H1 (cell line): ENCODE measurements around the gene LYPD6. TPM values are rescaled to one million over a fixed set of nuclear protein-coding genes. Genes with fewer than 3 reads are reported as not detected.

Source experiments
- CTCF ChIA-PET: fragments of 300-600 bp; sonication (Branson Sonifier 250); formaldehyde crosslinking; loops from one replicate; lab custom pipeline; 2021; ENCODE audit not compliant: partially characterized antibody; lab: Charles Lee
- POLR2A ChIA-PET: fragments of 300-600 bp; sonication (Branson Sonifier 250); formaldehyde crosslinking; loops from one replicate; lab custom pipeline; 2021; ENCODE audit warnings: inconsistent platforms; ENCODE audit not compliant: partially characterized antibody; lab: Charles Lee
- DNase-seq, 2 experiments: peaks; one replicate each; pipeline versions ENCODE4 v3.0.0 to v3.0.0-alpha.2; 2010 to 2022; ENCODE audit warnings: low spot score in 2 of 2, low read depth in 1 of 2, mixed read lengths in 1 of 2
- FAIRE-seq: peaks from 2 replicates; lab custom pipeline; 2011; peaks lifted over from hg19 to GRCh38; lab: Jason Lieb, UNC
- H2AFZ ChIP-seq: 2 replicates; pipeline ENCODE4 v1.8.1; 2012; ENCODE audit warnings: low read length, inconsistent platforms
- H2AK5ac ChIP-seq: 2 replicates; pipeline ENCODE4 v1.6.1; 2013; ENCODE audit warnings: low read depth, low read length
- H2BK120ac ChIP-seq: replicated peaks from 2 replicates; pipeline ENCODE3; 2013; ENCODE audit warnings: low read depth, low read length, inconsistent platforms
- H2BK12ac ChIP-seq: 2 replicates; pipeline ENCODE4 v1.6.1; 2013; ENCODE audit warnings: low read depth, low read length
- H2BK15ac ChIP-seq: 2 replicates; pipeline ENCODE4 v1.6.1; 2013; ENCODE audit warnings: low read length
- H2BK20ac ChIP-seq: 2 replicates; pipeline ENCODE4 v1.6.1; 2013; ENCODE audit warnings: low read length
- H2BK5ac ChIP-seq: 2 replicates; pipeline ENCODE4 v1.6.1; 2013; ENCODE audit warnings: low read depth, low read length
- H3K14ac ChIP-seq: 2 replicates; pipeline ENCODE4 v1.6.1; 2013; ENCODE audit warnings: inconsistent platforms; ENCODE audit not compliant: insufficient read length
- H3K18ac ChIP-seq: 2 replicates; pipeline ENCODE4 v1.6.1; 2013; ENCODE audit warnings: low read length; ENCODE audit errors: extremely low read depth
- H3K23ac ChIP-seq: 2 replicates; pipeline ENCODE4 v1.6.1; 2013; ENCODE audit warnings: inconsistent platforms; ENCODE audit not compliant: insufficient read length
- H3K23me2 ChIP-seq: 2 replicates; pipeline ENCODE4 v1.6.1; 2013; ENCODE audit warnings: low read depth, low read length
- H3K27ac ChIP-seq: 2 replicates; pipeline ENCODE4 v1.6.1; 2011; ENCODE audit warnings: low read depth, low read length, inconsistent platforms
- H3K27me3 ChIP-seq, 4 experiments: replicated peaks in 1 of 4; 1 replicate in 1 of 4; 2 replicates in 3 of 4; pipeline versions ENCODE4 v1.6.1 to v1.8.1; 2011 to 2013; ENCODE audit warnings: low read length in 3 of 4, mild to moderate bottlenecking in 3 of 4, inconsistent platforms in 2 of 4, mixed read lengths in 2 of 4, moderate library complexity in 1 of 4; ENCODE audit not compliant: control insufficient read depth in 3 of 4, insufficient read depth in 3 of 4; ENCODE audit errors: extremely low read depth in 1 of 4
- H3K36me3 ChIP-seq, 4 experiments: 2 replicates each; pipeline versions ENCODE4 v1.6.1 to v1.8.1; 2011 to 2013; ENCODE audit warnings: mild to moderate bottlenecking in 4 of 4, low read length in 3 of 4, moderate library complexity in 2 of 4, control low read depth in 1 of 4, inconsistent platforms in 1 of 4; ENCODE audit not compliant: insufficient read depth in 4 of 4, control insufficient read depth in 2 of 4
- H3K4ac ChIP-seq: replicated peaks from 2 replicates; pipeline ENCODE3; 2013; ENCODE audit warnings: low read length, low read depth, mixed read lengths, inconsistent platforms; ENCODE audit not compliant: insufficient read length
- H3K4me1 ChIP-seq, 4 experiments: replicated peaks in 1 of 4; 1 replicate in 1 of 4; 2 replicates in 3 of 4; pipeline versions ENCODE4 v1.6.1 to v1.8.1; 2011 to 2013; ENCODE audit warnings: low read length in 3 of 4, inconsistent platforms in 2 of 4, mixed read lengths in 1 of 4; ENCODE audit not compliant: insufficient read depth in 4 of 4, control insufficient read depth in 3 of 4
- H3K4me2 ChIP-seq, 2 experiments: 2 replicates each; pipeline versions ENCODE4 v1.6.1 to v1.8.1; 2011 to 2013; ENCODE audit warnings: low read depth in 2 of 2, low read length in 2 of 2, control low read depth in 1 of 2, inconsistent platforms in 1 of 2, mild to moderate bottlenecking in 1 of 2; ENCODE audit not compliant: insufficient read depth in 1 of 2
- H3K4me3 ChIP-seq, 4 experiments: fragments of 200-600, 300-600 bp in 1 of 4; sonication (generic), shearing (Covaris generic), sonication (Bioruptor Twin) in 1 of 4; 2 replicates each; pipeline versions ENCODE4 v1.5.1 to v1.8.1; 2011 to 2016; ENCODE audit warnings: low read length in 4 of 4, low read depth in 3 of 4, control low read depth in 2 of 4, inconsistent platforms in 2 of 4, mild to moderate bottlenecking in 2 of 4, mixed read lengths in 1 of 4, moderate library complexity in 1 of 4; ENCODE audit not compliant: insufficient read depth in 2 of 4; ENCODE audit errors: extremely low read depth in 1 of 4
- H3K56ac ChIP-seq: replicated peaks from 2 replicates; pipeline ENCODE3; 2013; ENCODE audit warnings: low read depth, mild to moderate bottlenecking, mixed read lengths, low read length, inconsistent platforms; ENCODE audit not compliant: insufficient read length
- H3K79me1 ChIP-seq: 2 replicates; pipeline ENCODE4 v1.6.1; 2013; ENCODE audit warnings: low read depth, low read length, control low read depth
- H3K79me2 ChIP-seq, 2 experiments: 2 replicates each; pipeline versions ENCODE4 v1.6.1 to v1.8.1; 2012 to 2013; ENCODE audit warnings: low read length in 2 of 2, mild to moderate bottlenecking in 2 of 2, inconsistent platforms in 1 of 2; ENCODE audit not compliant: insufficient read depth in 2 of 2, control insufficient read depth in 1 of 2
- H3K9ac ChIP-seq, 4 experiments: replicated peaks in 1 of 4; 1 replicate in 1 of 4; 2 replicates in 3 of 4; pipeline versions ENCODE4 v1.6.1 to v1.8.1; 2011 to 2013; ENCODE audit warnings: low read depth in 3 of 4, low read length in 3 of 4, control low read depth in 2 of 4, mild to moderate bottlenecking in 2 of 4, moderate library complexity in 2 of 4, inconsistent platforms in 1 of 4; ENCODE audit errors: extremely low read depth in 1 of 4
- H3K9me3 ChIP-seq, 2 experiments: 2 replicates each; pipeline versions ENCODE4 v1.6.1 to v1.8.1; 2012 to 2013; ENCODE audit warnings: mild to moderate bottlenecking in 2 of 2, moderate library complexity in 2 of 2, control low read depth in 1 of 2, inconsistent platforms in 1 of 2, low read depth in 1 of 2, low read length in 1 of 2, mixed read lengths in 1 of 2; ENCODE audit not compliant: insufficient read depth in 2 of 2
- H4K20me1 ChIP-seq, 2 experiments: replicated peaks in 1 of 2; 2 replicates each; pipeline versions ENCODE3 to v1.8.1; 2011 to 2013; ENCODE audit warnings: inconsistent platforms in 2 of 2, low read length in 2 of 2, mild to moderate bottlenecking in 1 of 2; ENCODE audit not compliant: insufficient read depth in 2 of 2, control insufficient read depth in 1 of 2
- H4K5ac ChIP-seq: 2 replicates; pipeline ENCODE4 v1.6.1; 2013; ENCODE audit warnings: low read length, low read depth, mixed read lengths, inconsistent platforms; ENCODE audit not compliant: insufficient read length
- H4K8ac ChIP-seq: 2 replicates; pipeline ENCODE4 v1.8.0; 2013; ENCODE audit warnings: mild to moderate bottlenecking, moderate library complexity, low read length, inconsistent platforms; ENCODE audit not compliant: insufficient read depth; ENCODE audit errors: extremely low read depth
- H4K91ac ChIP-seq: replicated peaks from 2 replicates; pipeline ENCODE3; 2013; ENCODE audit warnings: low read length, mixed read lengths, inconsistent platforms; ENCODE audit not compliant: insufficient read length
- ATF2 ChIP-seq: IDR thresholded peaks from 2 replicates; pipeline ENCODE4 v1.6.1; 2012; ENCODE audit warnings: low read length, inconsistent platforms
- BCL11A ChIP-seq, 2 experiments: IDR thresholded peaks; one replicate each; pipeline ENCODE4 v1.6.1; 2011; ENCODE audit warnings: low read depth in 2 of 2, low read length in 2 of 2, mild to moderate bottlenecking in 2 of 2
- CBX5 ChIP-seq: fragments of 300-800, 300-1000 bp; sonication (generic); IDR thresholded peaks from 2 replicates; pipeline ENCODE4 v1.7.1; 2016; ENCODE audit warnings: antibody characterized with exemption, low read length, low read depth
- CHD1 ChIP-seq: IDR thresholded peaks from 2 replicates; pipeline ENCODE4 v1.6.1; 2012; ENCODE audit warnings: low read depth, low read length, improper control_type of control experiment
- EZH2 ChIP-seq: fragments of 200-600 bp; sonication (generic); IDR thresholded peaks from 2 replicates; pipeline ENCODE4 v1.7.1; 2012; ENCODE audit warnings: low read depth, mild to moderate bottlenecking, moderate library complexity, low read length, inconsistent platforms; ENCODE audit not compliant: severe bottlenecking
- RXRA ChIP-seq: IDR thresholded peaks from 2 replicates; pipeline ENCODE4 v1.6.1; 2011; ENCODE audit warnings: low read depth, mild to moderate bottlenecking, low read length, moderate library complexity; ENCODE audit not compliant: insufficient read depth
- SIN3A ChIP-seq, 2 experiments: IDR thresholded peaks in 1 of 2; conservative IDR thresholded peaks in 1 of 2; 2 replicates each; pipeline ENCODE4 v1.6.1; 2011 to 2012; ENCODE audit warnings: low read length in 2 of 2, improper control_type of control experiment in 1 of 2, low read depth in 1 of 2, mild to moderate bottlenecking in 1 of 2
- SP4 ChIP-seq: IDR thresholded peaks from 2 replicates; pipeline ENCODE4 v1.6.1; 2012; ENCODE audit warnings: low read length, inconsistent platforms
- SRF ChIP-seq: IDR thresholded peaks from 2 replicates; pipeline ENCODE4 v1.6.1; 2011; ENCODE audit warnings: mild to moderate bottlenecking, low read depth, low read length, moderate library complexity
- YY1 ChIP-seq: IDR thresholded peaks from 2 replicates; pipeline ENCODE4 v1.6.1; 2011; ENCODE audit warnings: low read depth, mild to moderate bottlenecking, low read length
- WGBS, 2 experiments: shearing (Covaris generic) in 1 of 2; methylation state at CpG; one replicate each; pipeline versions ENCODE4 v1.1.6 to v1.1.7; 2013 to 2015; ENCODE audit warnings: low lambda C conversion rate in 2 of 2, mixed read lengths in 2 of 2, inconsistent platforms in 1 of 2, low coverage in 1 of 2, missing lambda C conversion rate in 1 of 2; ENCODE audit not compliant: insufficient replicate concordance in 2 of 2, insufficient coverage in 1 of 2, insufficient read length in 1 of 2; ENCODE audit errors: extremely low coverage in 1 of 2, missing lambda C conversion rate in 1 of 2; 5-methylcytosine and 5-hydroxymethylcytosine counted together
- polyA plus RNA-seq, 7 experiments: library from polyadenylated mRNA; depleted of rRNA in 3 of 7; stranded (reverse) in 5 of 7; unstranded in 2 of 7; fragments of >200 nt in 5 of 7; fragments of 200-250 nt in 2 of 7; gene quantifications; 1 replicate in 5 of 7; 2 replicates in 1 of 7; 4 replicates in 1 of 7; pipeline versions ENCODE4 v1.2.1 to v1.2.3, GENCODE V29; 2011 to 2013; ENCODE audit warnings: missing spikeins in 2 of 7, mixed read lengths in 2 of 7
- total RNA-seq: library from RNA; stranded (reverse); fragmentation: NEBNext Ultra II Directional; extraction: Animal tissue kit (Norgen Biotek cat#: 25700); gene quantifications from 2 replicates; pipeline ENCODE4 v1.2.1, GENCODE V29; 2021
- TF ChIP-seq, protein P1 (sequence below): IDR thresholded peaks from 2 replicates; pipeline ENCODE4 v1.6.1; 2012; ENCODE audit warnings: inconsistent platforms

LYPD6 gene
- total and polyA plus RNA-seq, 2 of the 8 experiments (the other 6 are each of a cell fraction or from before 2014, with no cell fraction given), result 5.6 to 8.9 TPM

DNA sequence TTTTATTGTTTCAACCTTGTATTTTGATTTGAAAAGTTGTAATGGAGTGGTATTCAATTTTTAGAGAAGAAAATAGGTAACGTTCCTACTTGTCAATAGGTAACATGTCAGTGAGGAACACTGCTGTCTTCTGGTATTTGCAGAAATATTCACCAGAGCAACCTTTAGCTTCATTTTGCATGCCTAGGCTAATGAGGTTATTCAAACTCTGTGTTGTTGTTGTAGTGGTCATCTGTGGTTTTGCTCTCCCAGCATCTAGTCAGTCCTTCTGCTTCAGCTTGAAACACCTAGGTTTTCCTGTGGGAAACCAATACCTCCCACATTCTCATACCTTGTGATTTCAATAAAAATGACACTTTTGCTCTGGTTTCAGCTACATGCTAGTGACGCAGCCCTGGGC is 98.4 kb downstream of the LYPD6 start:
- FAIRE-seq (no peak), DNase-seq (no peak)
- Histone ChIP-seq H4K91ac (no peak overlapping the region), H3K4me1 (peaks cover 0 to 5% (median 2%) of the 10 kb centered on the region in 4 experiments; a peak in 3 of 7 replicates), H3K79me2 (no peaks in the 10 kb centered on the region), H3K4me2 (no peak overlapping the region), H3K23ac (no peak overlapping the region), H2BK20ac (no peak overlapping the region), H3K14ac (no peak overlapping the region), H3K23me2 (no peaks in the 10 kb centered on the region), H2BK12ac (no peak overlapping the region), H2BK5ac (no peak overlapping the region), H3K9me3 (no peaks in the 10 kb centered on the region; a peak in 1 of 4 replicates), H3K56ac (no peak overlapping the region), H2AK5ac (no peak overlapping the region), H3K27ac (no peak overlapping the region), H4K8ac (no peak overlapping the region), H3K27me3 (no peaks in the 10 kb centered on the region; a peak in 1 of 7 replicates), H4K5ac (no peak overlapping the region), H3K4ac (no peak overlapping the region), H3K4me3 (no peak overlapping the region), H2BK120ac (no peak overlapping the region), H3K9ac (no peak overlapping the region), H2AFZ (no peak overlapping the region), H3K79me1 (no peaks in the 10 kb centered on the region), H3K18ac (no peak overlapping the region), H4K20me1 (no peaks in the 10 kb centered on the region), H2BK15ac (no peak overlapping the region), H3K36me3 (no peaks in the 10 kb centered on the region)
- CTCF ChIA-PET, result interaction anchor here (1.0 to 1.6 kb wide), 5 partner anchors 9 to 133 kb away, joined by 3 to 5 read pairs (median 3); no protein-coding TSS in a partner anchor
- POLR2A ChIA-PET, result interaction anchor here (1.3 kb wide), 1 partner anchor 39 kb away, joined by 3 read pairs; no protein-coding TSS in a partner anchor
- 100% methylated on average over 2 of the region's 2 CpGs; no CpG with 5 or more reads in 1 of the 2 experiments for WGBS, 2 experiments
- no peak for TF ChIP-seq SP4
- no peak for TF ChIP-seq SRF
- TF ChIP-seq CBX5, result no peak
- no peak for TF ChIP-seq BCL11A (IDR thresholded peaks at IDR 0.05; ENCODE audit: low read depth in 2 of 2, low read length in 2 of 2)
- no peak for TF ChIP-seq ATF2
- TF ChIP-seq RXRA, result no peak
- TF ChIP-seq YY1, result no peak
- TF ChIP-seq, protein P1, sequence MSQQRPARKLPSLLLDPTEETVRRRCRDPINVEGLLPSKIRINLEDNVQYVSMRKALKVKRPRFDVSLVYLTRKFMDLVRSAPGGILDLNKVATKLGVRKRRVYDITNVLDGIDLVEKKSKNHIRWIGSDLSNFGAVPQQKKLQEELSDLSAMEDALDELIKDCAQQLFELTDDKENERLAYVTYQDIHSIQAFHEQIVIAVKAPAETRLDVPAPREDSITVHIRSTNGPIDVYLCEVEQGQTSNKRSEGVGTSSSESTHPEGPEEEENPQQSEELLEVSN, result no peak
- no peak for TF ChIP-seq EZH2
- no peak for TF ChIP-seq CHD1
- TF ChIP-seq SIN3A (conservative IDR thresholded peaks at IDR 0.05 in 1 of 2, IDR thresholded peaks at IDR 0.05 in 1 of 2; ENCODE audit: low read depth in 1 of 2, low read length in 2 of 2), result no peak
